Measurements from ENCODE around the gene TAB3.

Gene TAB3

GRCh38 chrX:30889147-30890140 lies at the start of gene TAB3:
Gene TAB3, minus strand, starts transcription at chrX:30889254. Its CDS starts 29,666 bp downstream, at chrX:30859588.
- Histone ChIP-seq H3K4me3 (IDR thresholded peaks at IDR 0.05; ENCODE audit: insufficient read depth, low read depth, low read length) (no peak within 1 kb of the TSS), H4K20me1 (ENCODE audit: insufficient read depth) (no peaks in the 10 kb centered on the region), H3K27me3 (ENCODE audit: insufficient read depth, low read depth) (no peaks in the 10 kb centered on the region), H2AFZ (ENCODE audit: low read depth) (peak within 1 kb of the TSS; percentile 84), H3K36me3 (ENCODE audit: insufficient read depth) (no peaks in the 10 kb centered on the region), H3K4me1 (ENCODE audit: low read depth, poor library complexity, severe bottlenecking) (peaks cover 14% of the 10 kb centered on the region), H3K4me2 (peak within 1 kb of the TSS; percentile 66), H3K79me2 (ENCODE audit: insufficient read depth, low read depth) (0 out of 2 replicates have a peak, but pooled peaks cover 10% of the 10 kb centered on the region), H3K27ac (peak within 1 kb of the TSS; percentile 50), H3K9ac (peak within 1 kb of the TSS; percentile 53)
- TF ChIP-seq CTCF (conservative IDR thresholded peaks at IDR 0.05; ENCODE audit: low read depth, low read length): no peak

DNA sequence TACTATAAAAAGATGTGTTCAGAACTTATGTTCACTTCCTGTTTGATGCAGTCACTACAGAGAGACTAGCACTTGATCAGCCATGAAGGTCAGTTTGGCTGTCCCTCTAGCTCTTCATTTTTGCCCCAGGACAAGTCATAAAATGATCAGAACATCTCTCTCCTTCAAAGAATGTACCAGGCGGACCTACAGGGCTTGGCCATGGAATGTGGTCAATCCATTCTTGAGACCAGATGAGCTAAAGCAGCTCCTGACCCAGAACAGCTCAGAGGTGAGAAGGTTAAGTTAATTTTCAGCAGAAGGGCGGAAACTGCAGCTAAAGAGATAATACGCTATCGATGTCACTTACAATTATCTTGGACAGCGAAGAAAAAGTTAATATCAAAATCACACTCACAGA lies 49.2 kb upstream of the TAB3 start:
- Histone ChIP-seq H4K20me1 (ENCODE audit: insufficient read depth) (no peaks in the 10 kb centered on the region), H3K9ac (no peak overlapping the region), H2AFZ (ENCODE audit: low read depth) (no peak overlapping the region), H3K4me3 (IDR thresholded peaks at IDR 0.05; ENCODE audit: insufficient read depth, low read depth, low read length) (no peak overlapping the region), H3K27ac (no peak overlapping the region), H3K27me3 (ENCODE audit: insufficient read depth, low read depth) (no peaks in the 10 kb centered on the region), H3K36me3 (ENCODE audit: insufficient read depth) (no peaks in the 10 kb centered on the region), H3K79me2 (ENCODE audit: insufficient read depth, low read depth) (no peaks in the 10 kb centered on the region), H3K4me1 (ENCODE audit: low read depth, poor library complexity, severe bottlenecking) (no peaks in the 10 kb centered on the region), H3K4me2 (no peak overlapping the region)
- no peak for TF ChIP-seq CTCF (conservative IDR thresholded peaks at IDR 0.05; ENCODE audit: low read depth, low read length)

DNA sequence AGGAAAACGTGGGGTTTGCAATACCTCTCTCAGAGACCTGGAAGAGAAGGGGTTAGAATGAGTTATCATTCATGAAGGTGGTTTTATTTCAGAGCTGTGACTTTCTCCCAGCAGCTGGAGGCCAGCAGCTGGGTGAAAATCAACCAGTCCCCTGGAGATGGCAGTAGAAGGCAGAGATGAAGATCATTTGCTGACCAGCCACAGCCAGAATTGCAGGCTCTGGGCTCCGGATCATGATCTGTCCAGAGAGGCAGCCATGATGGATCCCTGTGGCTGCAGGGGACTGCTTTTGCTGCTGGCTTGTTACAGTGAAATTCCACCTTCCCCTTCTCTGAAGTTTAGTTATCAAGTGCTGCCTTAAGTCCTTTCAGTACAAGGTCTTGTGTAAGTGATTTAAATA lies 46.9 kb upstream of the TAB3 start:
- no peak overlapping the region for H3K9ac ChIP-seq
- no peaks in the 10 kb centered on the region for H3K27me3 ChIP-seq (ENCODE audit: insufficient read depth, low read depth)
- no peak overlapping the region for H3K27ac ChIP-seq
- no peak for TF ChIP-seq CTCF (conservative IDR thresholded peaks at IDR 0.05; ENCODE audit: low read depth, low read length)
- no peaks in the 10 kb centered on the region for H4K20me1 ChIP-seq (ENCODE audit: insufficient read depth)
- H3K4me2 ChIP-seq: no peak overlapping the region
- no peak overlapping the region for H2AFZ ChIP-seq (ENCODE audit: low read depth)
- H3K4me3 ChIP-seq (IDR thresholded peaks at IDR 0.05; ENCODE audit: insufficient read depth, low read depth, low read length): no peak overlapping the region
- H3K4me1 ChIP-seq (ENCODE audit: low read depth, poor library complexity, severe bottlenecking): no peaks in the 10 kb centered on the region
- no peaks in the 10 kb centered on the region for H3K79me2 ChIP-seq (ENCODE audit: insufficient read depth, low read depth)
- H3K36me3 ChIP-seq (ENCODE audit: insufficient read depth): no peaks in the 10 kb centered on the region

- no peaks in the 10 kb centered on the region for H3K4me1 ChIP-seq (ENCODE audit: low read depth, poor library complexity, severe bottlenecking)
- no peak for TF ChIP-seq CTCF (conservative IDR thresholded peaks at IDR 0.05; ENCODE audit: low read depth, low read length)
Measured at GRCh38 chrX:30931920-30932319, 42.9 kb upstream of the TAB3 start.

More at GRCh38 chrX:30931920-30932319, 42.9 kb upstream of the TAB3 start:
- Histone ChIP-seq H3K4me2 (no peak overlapping the region), H3K79me2 (ENCODE audit: insufficient read depth, low read depth) (no peaks in the 10 kb centered on the region), H3K4me3 (IDR thresholded peaks at IDR 0.05; ENCODE audit: insufficient read depth, low read depth, low read length) (no peak overlapping the region), H3K27me3 (ENCODE audit: insufficient read depth, low read depth) (no peaks in the 10 kb centered on the region), H3K9ac (no peak overlapping the region), H3K36me3 (ENCODE audit: insufficient read depth) (no peaks in the 10 kb centered on the region), H4K20me1 (ENCODE audit: insufficient read depth) (no peaks in the 10 kb centered on the region), H3K27ac (no peak overlapping the region), H2AFZ (ENCODE audit: low read depth) (no peak overlapping the region)
